Testis (tissue), 2 donors: ENCODE results near the gene ESRP2.

Experiments used
- CTCF ChIP-seq, 3 experiments: fragments of 450-650 bp in 2 of 3; fragments of 200-600 bp in 1 of 3; sonication (generic) in 1 of 3; IDR thresholded peaks; one replicate each; pipeline ENCODE4 v1.5.1; 2016 to 2019; ENCODE audit warnings: antibody characterized with exemption in 3 of 3, mild to moderate bottlenecking in 2 of 3, moderate library complexity in 1 of 3
- POLR2A ChIP-seq: fragments of 450-650 bp; IDR thresholded peaks from one replicate; pipeline ENCODE4 v1.6.1; 2017; ENCODE audit warnings: antibody characterized with exemption, mild to moderate bottlenecking, moderate library complexity

GRCh38 chr16:68227183-68227793 is 8.6 kb downstream of the ESRP2 start:
- no peak for TF ChIP-seq CTCF (IDR thresholded peaks at IDR 0.05)
- TF ChIP-seq POLR2A = no peak
